Endothelial cell of umbilical vein (primary cell): Measurements from ENCODE around the gene SVEP1. TPM values are rescaled to one million over a fixed set of nuclear protein-coding genes. Genes with fewer than 3 reads are reported as not detected.

Experiments
- BruUV-seq: library from RNA; stranded (reverse); fragments of 400-500 nt; replicated peaks from 2 replicates; lab custom pipeline; 2021; lab: Mats Ljungman, UMichigan
- CTCF ChIA-PET: fragments of 300-600, 350-600 bp; sonication (Branson Sonifier 250); formaldehyde crosslinking; loops from one replicate; lab custom pipeline; 2021; ENCODE audit warnings: antibody characterized with exemption, inconsistent platforms; lab: Charles Lee
- POLR2A ChIA-PET: fragments of 300-600, 350-600 bp; sonication (Branson Sonifier 250); formaldehyde crosslinking; loops from one replicate; lab custom pipeline; 2021; ENCODE audit warnings: antibody characterized with exemption, inconsistent platforms; lab: Charles Lee
- DNase-seq: peaks from one replicate; pipeline ENCODE4 v3.0.0-alpha.2; 2011; ENCODE audit warnings: low read depth, low spot score
- FAIRE-seq: peaks from 2 replicates; lab custom pipeline; 2011; peaks lifted over from hg19 to GRCh38; lab: Jason Lieb, UNC
- H2AFZ ChIP-seq: 2 replicates; pipeline ENCODE4 v1.6.0; 2012; ENCODE audit warnings: low read depth, low read length, control low read depth, inconsistent platforms
- H3K27ac ChIP-seq: 2 replicates; pipeline ENCODE4 v1.5.1; 2011; ENCODE audit warnings: low read depth, mild to moderate bottlenecking, control low read depth, low read length, moderate library complexity; ENCODE audit not compliant: insufficient read depth
- H3K27me3 ChIP-seq, 2 experiments: 2 replicates each; pipeline versions ENCODE4 v1.6.0 to v1.6.1; 2011; ENCODE audit warnings: low read length in 2 of 2, mixed read lengths in 1 of 2; ENCODE audit not compliant: control insufficient read depth in 2 of 2, insufficient read depth in 2 of 2
- H3K36me3 ChIP-seq, 2 experiments: 2 replicates in 1 of 2; 3 replicates in 1 of 2; pipeline ENCODE4 v1.5.1; 2011; ENCODE audit warnings: low read length in 2 of 2, mild to moderate bottlenecking in 1 of 2, moderate library complexity in 1 of 2; ENCODE audit not compliant: control insufficient read depth in 2 of 2, insufficient read depth in 2 of 2; ENCODE audit errors: extremely low read depth in 1 of 2
- H3K4me1 ChIP-seq: 3 replicates; pipeline ENCODE4 v1.5.1; 2011; ENCODE audit warnings: mild to moderate bottlenecking, low read length; ENCODE audit not compliant: control insufficient read depth, insufficient read depth; ENCODE audit errors: extremely low read depth
- H3K4me2 ChIP-seq: 2 replicates; pipeline ENCODE4 v1.6.1; 2011; ENCODE audit warnings: low read length, control low read depth, mixed read lengths; ENCODE audit not compliant: insufficient read depth
- H3K4me3 ChIP-seq, 3 experiments: fragments of 200-600 bp in 1 of 3; sonication (generic), shearing (Covaris generic) in 1 of 3; replicated peaks in 1 of 3; 2 replicates each; pipeline ENCODE4 v1.5.1; 2011 to 2016; ENCODE audit warnings: control low read depth in 3 of 3, low read length in 3 of 3, mild to moderate bottlenecking in 2 of 3, inconsistent platforms in 1 of 3, low read depth in 1 of 3, moderate library complexity in 1 of 3; ENCODE audit not compliant: insufficient read depth in 1 of 3
- H3K79me2 ChIP-seq: 2 replicates; pipeline ENCODE4 v1.6.0; 2012; ENCODE audit warnings: low read length, inconsistent platforms; ENCODE audit not compliant: control insufficient read depth, insufficient read depth
- H3K9ac ChIP-seq: replicated peaks from 2 replicates; pipeline ENCODE3; 2011; ENCODE audit warnings: low read length, control low read depth; ENCODE audit not compliant: insufficient read depth; ENCODE audit errors: extremely low read depth
- H3K9me1 ChIP-seq: replicated peaks from 3 replicates; pipeline ENCODE4 v1.6.0; 2011; ENCODE audit warnings: mild to moderate bottlenecking, low read length; ENCODE audit not compliant: control insufficient read depth, insufficient read depth; ENCODE audit errors: extremely low read depth
- H3K9me3 ChIP-seq: replicated peaks from 2 replicates; pipeline ENCODE4 v1.5.1; 2012; ENCODE audit warnings: low read length, inconsistent platforms; ENCODE audit not compliant: control insufficient read depth, insufficient read depth
- H4K20me1 ChIP-seq: replicated peaks from 2 replicates; pipeline ENCODE3; 2011; ENCODE audit warnings: mild to moderate bottlenecking, low read length; ENCODE audit not compliant: control insufficient read depth, insufficient read depth; ENCODE audit errors: extremely low read depth
- EZH2 ChIP-seq: IDR thresholded peaks from 2 replicates; pipeline ENCODE4 v1.6.1; 2012; ENCODE audit warnings: borderline replicate concordance, low read depth, mild to moderate bottlenecking, moderate library complexity, low read length, inconsistent platforms; ENCODE audit not compliant: severe bottlenecking
- GATA2 ChIP-seq: IDR thresholded peaks from 2 replicates; pipeline ENCODE4 v1.7.0; 2011; ENCODE audit warnings: low read depth, mild to moderate bottlenecking, moderate library complexity, mixed read lengths, low read length; ENCODE audit not compliant: insufficient read length, insufficient read depth
- JUN ChIP-seq: IDR thresholded peaks from 2 replicates; pipeline ENCODE4 v1.6.1; 2011; ENCODE audit warnings: borderline replicate concordance, low read depth; ENCODE audit not compliant: insufficient read length, insufficient read depth
- MYC ChIP-seq: IDR thresholded peaks from one replicate; pipeline ENCODE4 v1.6.1; 2011; ENCODE audit warnings: mild to moderate bottlenecking, low read depth, low read length
- POLR2AphosphoS5 ChIP-seq: IDR thresholded peaks from 2 replicates; pipeline ENCODE4 v1.6.1; 2012; ENCODE audit warnings: low read depth, mild to moderate bottlenecking, control low read depth, low read length, moderate library complexity; ENCODE audit not compliant: insufficient read depth
- dilution Hi-C: fragments of 300-500 bp; cut with MboI; formaldehyde crosslinking; loops from one replicate; pipeline ENCODE4 v1.15.0; 2019; ENCODE audit warnings: low sequenced_read_pairs; ENCODE audit not compliant: extremely low pct_ligation_motif_present
- intact Hi-C: fragments of 100-400 bp; cut with micrococcal nuclease; formaldehyde crosslinking; loops from one replicate; pipeline ENCODE4 v1.10.0; 2022
- polyA plus RNA-seq, 4 experiments: library from polyadenylated mRNA; depleted of rRNA in 3 of 4; stranded (reverse) in 3 of 4; unstranded in 1 of 4; fragments of >200 nt; gene quantifications; 2 replicates each; pipeline versions ENCODE4 v1.2.1 to v1.2.3, GENCODE V29; 2011 to 2012; ENCODE audit warnings: missing spikeins in 1 of 4
- total RNA-seq: library from RNA; stranded (reverse); gene quantifications from 2 replicates; pipeline ENCODE4 v1.2.3, GENCODE V29; 2021
- TF ChIP-seq, protein P1 (sequence below): IDR thresholded peaks from 2 replicates; pipeline ENCODE4 v1.6.1; 2011; ENCODE audit not compliant: insufficient read depth, insufficient read length
- TF ChIP-seq, protein P2 (sequence below), 2 donors: IDR thresholded peaks; 1 replicate in 1 of 2; 2 replicates in 1 of 2; pipeline ENCODE4 v1.5.1; 2011; ENCODE audit warnings: low read length in 2 of 2, mild to moderate bottlenecking in 2 of 2, moderate library complexity in 2 of 2, control low read depth in 1 of 2, inconsistent platforms in 1 of 2, low read depth in 1 of 2; ENCODE audit not compliant: insufficient read depth in 1 of 2; ENCODE audit errors: extremely low read depth in 1 of 2

Gene SVEP1
- total and polyA plus RNA-seq, 2 donors (not counting 3 experiments of a cell fraction or from before 2014, with no cell fraction given), result 0.04 to 0.29 TPM

GRCh38 chr9:110432253-110432652 lies 147.3 kb downstream of the SVEP1 start:
- dilution Hi-C loops, result no loop called here
- no peak overlapping the region for H3K4me2 ChIP-seq
- H3K27me3 ChIP-seq, result no peaks in the 10 kb centered on the region
- H3K9me1 ChIP-seq, result no peaks in the 10 kb centered on the region
- ChIA-PET POLR2A (no interaction called here), CTCF (no interaction called here)
- H4K20me1 ChIP-seq, result no peaks in the 10 kb centered on the region
- H3K27ac ChIP-seq, result no peak overlapping the region
- BruUV-seq, result no TSS peak
- no peaks in the 10 kb centered on the region for H3K36me3 ChIP-seq
- intact Hi-C loops, result no loop called here
- H3K4me1 ChIP-seq, result no peaks in the 10 kb centered on the region
- no peak for DNase-seq
- H3K79me2 ChIP-seq, result no peaks in the 10 kb centered on the region
- no peak for FAIRE-seq
- no peak overlapping the region for H3K4me3 ChIP-seq
- no peak overlapping the region for H2AFZ ChIP-seq
- no peak overlapping the region for H3K9ac ChIP-seq
- TF ChIP-seq, protein P1, sequence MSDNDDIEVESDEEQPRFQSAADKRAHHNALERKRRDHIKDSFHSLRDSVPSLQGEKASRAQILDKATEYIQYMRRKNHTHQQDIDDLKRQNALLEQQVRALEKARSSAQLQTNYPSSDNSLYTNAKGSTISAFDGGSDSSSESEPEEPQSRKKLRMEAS, result no peak
- TF ChIP-seq, protein P2, sequence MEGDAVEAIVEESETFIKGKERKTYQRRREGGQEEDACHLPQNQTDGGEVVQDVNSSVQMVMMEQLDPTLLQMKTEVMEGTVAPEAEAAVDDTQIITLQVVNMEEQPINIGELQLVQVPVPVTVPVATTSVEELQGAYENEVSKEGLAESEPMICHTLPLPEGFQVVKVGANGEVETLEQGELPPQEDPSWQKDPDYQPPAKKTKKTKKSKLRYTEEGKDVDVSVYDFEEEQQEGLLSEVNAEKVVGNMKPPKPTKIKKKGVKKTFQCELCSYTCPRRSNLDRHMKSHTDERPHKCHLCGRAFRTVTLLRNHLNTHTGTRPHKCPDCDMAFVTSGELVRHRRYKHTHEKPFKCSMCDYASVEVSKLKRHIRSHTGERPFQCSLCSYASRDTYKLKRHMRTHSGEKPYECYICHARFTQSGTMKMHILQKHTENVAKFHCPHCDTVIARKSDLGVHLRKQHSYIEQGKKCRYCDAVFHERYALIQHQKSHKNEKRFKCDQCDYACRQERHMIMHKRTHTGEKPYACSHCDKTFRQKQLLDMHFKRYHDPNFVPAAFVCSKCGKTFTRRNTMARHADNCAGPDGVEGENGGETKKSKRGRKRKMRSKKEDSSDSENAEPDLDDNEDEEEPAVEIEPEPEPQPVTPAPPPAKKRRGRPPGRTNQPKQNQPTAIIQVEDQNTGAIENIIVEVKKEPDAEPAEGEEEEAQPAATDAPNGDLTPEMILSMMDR (IDR thresholded peaks at IDR 0.05; ENCODE audit: extremely low read depth in 1 of 2, insufficient read depth in 1 of 2, low read depth in 1 of 2, low read length in 2 of 2), result no peak
- TF ChIP-seq EZH2 (no peak), JUN (no peak), POLR2AphosphoS5 (no peak), GATA2 (no peak), MYC (no peak)
- H3K9me3 ChIP-seq, result no peaks in the 10 kb centered on the region
